Fibroblast of lung (primary cell): ENCODE results near the gene HNRNPA2B1. TPM values are rescaled to one million over a fixed set of nuclear protein-coding genes. Genes with fewer than 3 reads are reported as not detected.

Experiments
- DNase-seq, 2 donors: peaks; one replicate each; pipeline versions ENCODE4 v3.0.0 to v3.0.0-alpha.2; 2010; ENCODE audit warnings: low read depth in 2 of 2
- H2AFZ ChIP-seq: 2 replicates; pipeline ENCODE4 v1.5.1; 2012; ENCODE audit warnings: low read length, control low read depth, inconsistent platforms
- H3K27ac ChIP-seq: 2 replicates; pipeline ENCODE4 v1.5.1; 2011; ENCODE audit warnings: low read length, control low read depth; ENCODE audit not compliant: insufficient read depth
- H3K27me3 ChIP-seq: 2 replicates; pipeline ENCODE4 v1.5.1; 2011; ENCODE audit warnings: mild to moderate bottlenecking, low read length; ENCODE audit not compliant: control insufficient read depth, insufficient read depth
- H3K36me3 ChIP-seq: 2 replicates; pipeline ENCODE4 v1.5.1; 2011; ENCODE audit warnings: low read length; ENCODE audit not compliant: control insufficient read depth, insufficient read depth
- H3K4me1 ChIP-seq: 2 replicates; pipeline ENCODE4 v1.5.1; 2011; ENCODE audit warnings: low read length; ENCODE audit not compliant: control insufficient read depth, insufficient read depth; ENCODE audit errors: extremely low read depth
- H3K4me2 ChIP-seq: 2 replicates; pipeline ENCODE4 v1.5.1; 2011; ENCODE audit warnings: low read length, control low read depth; ENCODE audit not compliant: insufficient read depth; ENCODE audit errors: extremely low read depth
- H3K4me3 ChIP-seq, 4 experiments: fragments of 200-600 bp in 1 of 4; sonication (generic) in 1 of 4; replicated peaks in 1 of 4; 2 replicates each; pipeline ENCODE4 v1.5.1; 2011 to 2016; ENCODE audit warnings: low read length in 4 of 4, low read depth in 3 of 4, mild to moderate bottlenecking in 3 of 4, control low read depth in 2 of 4, inconsistent platforms in 1 of 4, mixed read lengths in 1 of 4; ENCODE audit not compliant: insufficient read depth in 1 of 4; ENCODE audit errors: control extremely low read depth in 1 of 4
- H3K79me2 ChIP-seq: 2 replicates; pipeline ENCODE4 v1.5.1; 2012; ENCODE audit warnings: mild to moderate bottlenecking, low read length, inconsistent platforms; ENCODE audit not compliant: control insufficient read depth, insufficient read depth
- H3K9ac ChIP-seq: 2 replicates; pipeline ENCODE4 v1.5.1; 2011; ENCODE audit warnings: mild to moderate bottlenecking, low read length, control low read depth; ENCODE audit not compliant: insufficient read depth
- H3K9me3 ChIP-seq: 2 replicates; pipeline ENCODE4 v1.5.1; 2012; ENCODE audit warnings: low read depth, low read length; ENCODE audit not compliant: control insufficient read depth, insufficient read depth
- H4K20me1 ChIP-seq: 2 replicates; pipeline ENCODE4 v1.5.1; 2011; ENCODE audit warnings: low read length; ENCODE audit not compliant: control insufficient read depth, insufficient read depth; ENCODE audit errors: extremely low read depth
- EZH2 ChIP-seq: IDR thresholded peaks from 2 replicates; pipeline ENCODE4 v1.5.1; 2012; ENCODE audit warnings: low read length, control low read depth, mild to moderate bottlenecking; ENCODE audit errors: missing control alignments
- polyA plus RNA-seq, 2 donors: library from polyadenylated mRNA; depleted of rRNA in 1 of 2; stranded (reverse) in 1 of 2; unstranded in 1 of 2; fragments of >200 nt; gene quantifications; 2 replicates each; pipeline ENCODE4 v1.2.1, GENCODE V29; 2011 to 2012; ENCODE audit warnings: missing spikeins in 1 of 2
- total RNA-seq: library from RNA; depleted of rRNA; stranded (reverse); fragments of >200 nt; gene quantifications from 2 replicates; pipeline ENCODE4 v1.2.1, GENCODE V29; 2014
- TF ChIP-seq, protein P1 (sequence below), 2 donors: IDR thresholded peaks in 1 of 2; conservative IDR thresholded peaks in 1 of 2; 1 replicate in 1 of 2; 2 replicates in 1 of 2; pipeline ENCODE4 v1.5.1; 2011 to 2012; ENCODE audit warnings: low read length in 2 of 2, control low read depth in 1 of 2, inconsistent platforms in 1 of 2, low read depth in 1 of 2, mild to moderate bottlenecking in 1 of 2

The HNRNPA2B1 gene
- total and polyA plus RNA-seq, 2 donors (not counting 1 experiment from before 2014, with no cell fraction given) = 82.1 to 428 TPM

DNA sequence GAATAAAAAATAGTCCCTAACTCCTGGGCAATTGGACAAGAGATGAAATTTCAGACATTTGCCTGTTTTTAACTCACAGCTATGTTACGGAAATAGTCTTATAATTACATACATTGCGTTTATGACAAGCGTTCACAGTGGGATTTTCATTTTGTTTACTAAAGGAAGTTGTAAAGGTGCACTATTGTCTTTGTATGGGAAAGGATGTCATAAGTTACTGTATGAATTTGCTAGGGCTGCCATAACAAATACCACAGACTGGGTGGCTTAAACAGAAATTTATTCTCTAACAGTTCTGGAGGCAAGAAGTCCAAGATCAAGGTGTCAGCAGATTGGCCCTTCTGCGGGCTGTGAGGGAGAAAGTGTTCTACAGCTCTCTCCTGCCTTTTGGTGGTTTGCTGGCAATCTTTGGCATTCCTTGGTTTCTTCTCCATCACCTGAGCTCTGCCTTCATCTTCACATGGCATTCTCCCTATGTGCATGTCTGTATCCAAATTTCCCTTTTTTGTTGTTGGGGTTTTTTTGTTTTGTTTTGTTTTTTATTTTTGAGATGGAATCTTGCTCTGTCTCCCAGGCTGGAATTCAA lies 42.9 kb downstream of the HNRNPA2B1 start:
- no peak overlapping the region for H3K27ac ChIP-seq
- H3K36me3 ChIP-seq = no peaks in the 10 kb centered on the region
- H3K27me3 ChIP-seq = peaks cover 3% of the 10 kb centered on the region
- H3K4me1 ChIP-seq = peaks cover 4% of the 10 kb centered on the region
- H3K79me2 ChIP-seq = no peaks in the 10 kb centered on the region
- no peak overlapping the region for H2AFZ ChIP-seq
- H4K20me1 ChIP-seq = no peaks in the 10 kb centered on the region
- no peak for DNase-seq
- no peak overlapping the region for H3K4me3 ChIP-seq
- H3K9me3 ChIP-seq = no peaks in the 10 kb centered on the region
- H3K9ac ChIP-seq = no peak overlapping the region
- H3K4me2 ChIP-seq = no peak overlapping the region
- TF ChIP-seq, protein P1, sequence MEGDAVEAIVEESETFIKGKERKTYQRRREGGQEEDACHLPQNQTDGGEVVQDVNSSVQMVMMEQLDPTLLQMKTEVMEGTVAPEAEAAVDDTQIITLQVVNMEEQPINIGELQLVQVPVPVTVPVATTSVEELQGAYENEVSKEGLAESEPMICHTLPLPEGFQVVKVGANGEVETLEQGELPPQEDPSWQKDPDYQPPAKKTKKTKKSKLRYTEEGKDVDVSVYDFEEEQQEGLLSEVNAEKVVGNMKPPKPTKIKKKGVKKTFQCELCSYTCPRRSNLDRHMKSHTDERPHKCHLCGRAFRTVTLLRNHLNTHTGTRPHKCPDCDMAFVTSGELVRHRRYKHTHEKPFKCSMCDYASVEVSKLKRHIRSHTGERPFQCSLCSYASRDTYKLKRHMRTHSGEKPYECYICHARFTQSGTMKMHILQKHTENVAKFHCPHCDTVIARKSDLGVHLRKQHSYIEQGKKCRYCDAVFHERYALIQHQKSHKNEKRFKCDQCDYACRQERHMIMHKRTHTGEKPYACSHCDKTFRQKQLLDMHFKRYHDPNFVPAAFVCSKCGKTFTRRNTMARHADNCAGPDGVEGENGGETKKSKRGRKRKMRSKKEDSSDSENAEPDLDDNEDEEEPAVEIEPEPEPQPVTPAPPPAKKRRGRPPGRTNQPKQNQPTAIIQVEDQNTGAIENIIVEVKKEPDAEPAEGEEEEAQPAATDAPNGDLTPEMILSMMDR (conservative IDR thresholded peaks at IDR 0.05 in 1 of 2, IDR thresholded peaks at IDR 0.05 in 1 of 2; ENCODE audit: low read depth in 1 of 2, low read length in 2 of 2) = no peak
- TF ChIP-seq EZH2 = no peak

DNA sequence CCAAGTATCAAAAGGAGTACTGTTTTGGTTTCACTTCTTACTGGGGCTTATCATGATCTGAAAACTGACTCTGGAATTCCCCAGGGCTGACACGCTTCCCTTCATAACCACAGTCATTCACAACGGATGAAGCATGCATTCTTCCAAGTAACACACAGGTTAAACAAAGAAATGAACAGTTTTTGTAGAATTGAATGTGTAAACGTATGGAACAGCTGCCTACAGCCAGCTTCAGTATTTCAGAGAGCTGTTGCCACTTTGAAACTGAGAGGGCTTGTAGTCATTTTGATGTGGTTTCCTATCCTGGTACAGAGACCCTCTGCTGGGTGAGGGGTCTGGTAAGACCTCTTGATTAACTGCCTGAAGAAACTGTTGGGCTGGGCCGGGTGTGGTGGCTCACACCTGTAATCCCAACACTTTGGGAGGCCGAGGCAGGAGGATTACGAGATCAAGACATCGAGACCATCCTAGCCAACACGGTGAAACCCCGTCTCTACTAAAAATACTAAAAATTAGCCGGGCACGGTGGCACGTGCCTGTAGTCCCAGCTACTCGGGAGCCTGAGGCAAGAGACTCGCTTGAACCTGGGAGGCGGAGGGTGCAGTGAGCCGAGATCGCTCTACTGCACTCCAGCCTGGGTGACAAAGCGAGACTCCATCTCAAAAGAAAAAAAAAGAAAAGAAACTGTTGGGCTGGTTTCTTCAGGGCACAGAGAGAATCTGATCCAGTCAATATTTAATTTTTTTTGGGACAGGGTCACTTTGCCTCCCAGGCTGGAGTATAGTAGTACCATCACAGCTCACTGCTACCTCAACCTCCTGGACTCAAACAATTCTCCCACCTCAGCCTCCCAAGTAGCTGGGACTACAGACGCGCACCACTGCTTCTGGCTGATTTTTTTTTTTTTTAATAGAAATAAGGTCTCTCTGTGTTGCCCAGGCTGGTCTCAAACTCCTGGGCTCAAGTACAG lies 43.8 kb downstream of the HNRNPA2B1 start:
- no peaks in the 10 kb centered on the region for H3K79me2 ChIP-seq
- H3K9ac ChIP-seq = no peak overlapping the region

More for the DNA sequence above, 43.8 kb downstream of the HNRNPA2B1 start:
- TF ChIP-seq, protein P1 (conservative IDR thresholded peaks at IDR 0.05 in 1 of 2, IDR thresholded peaks at IDR 0.05 in 1 of 2; ENCODE audit: low read depth in 1 of 2, low read length in 2 of 2) = no peak
- no peak for TF ChIP-seq EZH2
- no peak overlapping the region for H2AFZ ChIP-seq
- H3K9me3 ChIP-seq = no peaks in the 10 kb centered on the region
- peak overlapping the region; percentile 80 for H3K4me2 ChIP-seq
- H3K4me3 ChIP-seq = peak overlapping the region in 2 of 4 experiments; percentile 39 to 51
- peaks cover 3% of the 10 kb centered on the region for H3K27me3 ChIP-seq
- H4K20me1 ChIP-seq = no peaks in the 10 kb centered on the region
- DNase-seq = peak; percentile 89 to 97
- peak overlapping the region; percentile 68 for H3K27ac ChIP-seq
- no peaks in the 10 kb centered on the region for H3K36me3 ChIP-seq
- peaks cover 5% of the 10 kb centered on the region for H3K4me1 ChIP-seq
